ENCODE measurements around the gene ANKLE1.

The ANKLE1 gene, protein sequence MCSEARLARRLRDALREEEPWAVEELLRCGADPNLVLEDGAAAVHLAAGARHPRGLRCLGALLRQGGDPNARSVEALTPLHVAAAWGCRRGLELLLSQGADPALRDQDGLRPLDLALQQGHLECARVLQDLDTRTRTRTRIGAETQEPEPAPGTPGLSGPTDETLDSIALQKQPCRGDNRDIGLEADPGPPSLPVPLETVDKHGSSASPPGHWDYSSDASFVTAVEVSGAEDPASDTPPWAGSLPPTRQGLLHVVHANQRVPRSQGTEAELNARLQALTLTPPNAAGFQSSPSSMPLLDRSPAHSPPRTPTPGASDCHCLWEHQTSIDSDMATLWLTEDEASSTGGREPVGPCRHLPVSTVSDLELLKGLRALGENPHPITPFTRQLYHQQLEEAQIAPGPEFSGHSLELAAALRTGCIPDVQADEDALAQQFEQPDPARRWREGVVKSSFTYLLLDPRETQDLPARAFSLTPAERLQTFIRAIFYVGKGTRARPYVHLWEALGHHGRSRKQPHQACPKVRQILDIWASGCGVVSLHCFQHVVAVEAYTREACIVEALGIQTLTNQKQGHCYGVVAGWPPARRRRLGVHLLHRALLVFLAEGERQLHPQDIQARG

DNA sequence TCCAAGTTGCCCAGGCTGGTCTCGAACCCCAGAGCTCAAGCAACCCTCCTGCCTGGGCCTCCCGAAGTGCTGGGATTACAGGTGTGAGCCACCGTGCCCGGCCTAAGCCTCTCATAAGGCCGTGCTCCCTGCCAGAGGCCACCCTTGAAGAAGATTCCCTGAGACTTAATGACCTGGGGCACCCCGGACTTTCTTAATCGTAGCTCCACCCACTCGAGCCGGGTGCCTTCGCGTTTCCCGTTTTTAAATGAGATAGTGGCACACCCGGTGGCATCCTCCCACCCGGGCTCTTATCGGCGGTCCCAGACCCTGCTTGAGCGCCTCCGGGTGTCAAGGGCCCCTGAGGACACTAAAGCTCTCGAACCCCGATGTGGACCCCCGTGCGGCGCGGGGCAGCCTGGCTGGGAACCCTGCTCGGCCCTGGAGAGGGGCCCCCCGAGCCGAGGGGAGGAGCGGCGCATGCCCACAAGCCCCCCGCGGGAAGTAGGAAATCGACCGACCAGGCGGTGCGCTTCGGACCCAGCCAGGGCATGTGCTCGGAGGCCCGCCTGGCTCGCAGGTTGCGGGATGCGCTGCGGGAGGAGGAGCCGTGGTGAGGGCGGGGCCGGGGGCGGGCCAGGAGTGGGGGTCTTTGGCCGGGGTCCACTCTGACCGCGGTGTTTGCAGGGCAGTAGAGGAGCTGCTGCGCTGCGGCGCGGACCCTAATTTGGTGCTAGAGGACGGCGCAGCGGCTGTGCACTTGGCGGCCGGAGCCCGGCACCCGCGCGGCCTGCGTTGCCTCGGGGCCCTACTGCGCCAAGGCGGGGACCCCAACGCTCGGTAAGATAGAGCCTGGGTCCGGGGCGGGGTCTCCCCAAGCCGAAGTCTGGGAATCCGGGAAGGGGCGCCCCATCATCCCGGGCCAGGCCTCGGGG, at the start of gene ANKLE1:
Gene ANKLE1 (plus strand): TSS at position 511 of the 914 bp plus-strand sequence. CDS start 20 bp downstream, at position 531.
- peak in 1 of 2 experiments; percentile 19 for DNase-seq

GRCh38 chr19:17232258-17232657, 49.4 kb upstream of the ANKLE1 start:
- no peak for DNase-seq

- no peak for DNase-seq
These were observed 46.8 kb upstream of the ANKLE1 start for GRCh38 chr19:17234911-17235299.

DNA sequence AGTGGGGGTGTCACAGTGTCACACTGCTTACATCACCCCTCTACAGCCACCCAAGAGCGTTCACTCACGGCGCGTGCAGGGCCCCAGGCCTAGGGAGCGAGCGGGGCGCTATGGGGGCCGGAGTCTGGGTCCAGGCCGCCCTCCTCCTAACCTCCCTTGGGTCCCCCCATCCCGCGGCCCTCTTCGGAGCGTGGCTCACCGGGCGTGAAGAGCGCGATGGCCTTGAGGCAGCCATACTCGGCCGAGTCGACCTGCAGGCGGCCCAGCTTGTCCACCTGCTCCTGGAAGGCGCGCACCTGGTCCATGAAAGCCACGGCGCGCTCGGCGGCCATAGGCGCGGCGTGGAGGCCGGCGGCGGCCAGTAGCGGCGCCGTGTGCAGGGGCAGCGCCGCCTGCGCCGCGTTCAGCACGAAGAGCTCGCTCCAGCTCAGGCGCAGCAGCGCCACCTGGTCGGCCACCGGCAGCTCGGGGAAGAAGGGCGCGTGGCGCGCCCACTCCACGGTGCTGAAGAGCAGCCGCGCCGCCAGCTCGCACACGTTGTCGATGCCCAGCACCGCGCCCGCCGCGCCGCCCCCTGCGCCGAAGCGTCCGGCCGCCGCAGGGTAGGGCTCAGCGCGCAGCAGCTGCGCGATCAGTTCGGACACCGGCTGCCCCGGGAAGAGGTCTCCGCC, 46.3 kb upstream of the ANKLE1 start:
- DNase-seq: no peak

- no peak for DNase-seq
These were observed 45.5 kb upstream of the ANKLE1 start for GRCh38 chr19:17235971-17236777.

- DNase-seq: no peak
These were observed 44.7 kb upstream of the ANKLE1 start for GRCh38 chr19:17236811-17237543.

GRCh38 chr19:17237747-17238706, 43.7 kb upstream of the ANKLE1 start:
- DNase-seq: no peak

DNA sequence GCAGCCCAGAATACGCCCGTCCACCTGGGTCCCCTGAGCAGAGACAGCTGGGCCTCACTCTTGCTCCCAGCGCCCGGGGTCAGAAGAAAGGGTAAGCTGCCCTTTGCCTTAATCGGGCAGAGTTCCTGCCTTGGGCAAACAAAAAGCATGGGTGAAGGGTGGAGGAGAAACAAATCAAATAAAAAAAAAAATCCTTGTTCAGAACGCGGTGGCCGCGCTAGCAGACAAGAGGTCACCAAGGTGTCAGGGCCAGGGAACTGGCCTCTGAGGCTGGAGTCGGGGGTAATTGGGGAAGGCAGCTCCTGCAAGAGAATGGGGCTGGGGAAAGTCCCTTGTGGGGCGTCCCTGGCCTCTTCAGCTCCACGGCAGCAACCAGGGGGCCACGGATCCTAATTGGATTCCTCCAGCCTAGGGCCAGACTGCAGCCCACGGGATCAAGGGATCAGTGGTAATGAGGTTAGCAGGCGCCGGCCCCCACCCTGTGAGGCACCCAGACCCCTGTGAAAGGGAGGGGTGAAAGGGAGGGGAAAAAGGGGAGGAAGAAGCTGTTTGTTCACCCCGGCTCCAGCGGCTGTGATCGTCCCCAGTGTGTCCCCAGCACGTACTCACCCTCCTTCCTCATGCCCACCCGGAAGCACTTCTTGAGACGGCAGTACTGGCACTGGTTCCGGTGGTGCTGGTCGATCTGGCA, 41.5 kb upstream of the ANKLE1 start:
- DNase-seq: no peak

- DNase-seq: no peak
These were observed 40.8 kb upstream of the ANKLE1 start for GRCh38 chr19:17240826-17241399.

DNA sequence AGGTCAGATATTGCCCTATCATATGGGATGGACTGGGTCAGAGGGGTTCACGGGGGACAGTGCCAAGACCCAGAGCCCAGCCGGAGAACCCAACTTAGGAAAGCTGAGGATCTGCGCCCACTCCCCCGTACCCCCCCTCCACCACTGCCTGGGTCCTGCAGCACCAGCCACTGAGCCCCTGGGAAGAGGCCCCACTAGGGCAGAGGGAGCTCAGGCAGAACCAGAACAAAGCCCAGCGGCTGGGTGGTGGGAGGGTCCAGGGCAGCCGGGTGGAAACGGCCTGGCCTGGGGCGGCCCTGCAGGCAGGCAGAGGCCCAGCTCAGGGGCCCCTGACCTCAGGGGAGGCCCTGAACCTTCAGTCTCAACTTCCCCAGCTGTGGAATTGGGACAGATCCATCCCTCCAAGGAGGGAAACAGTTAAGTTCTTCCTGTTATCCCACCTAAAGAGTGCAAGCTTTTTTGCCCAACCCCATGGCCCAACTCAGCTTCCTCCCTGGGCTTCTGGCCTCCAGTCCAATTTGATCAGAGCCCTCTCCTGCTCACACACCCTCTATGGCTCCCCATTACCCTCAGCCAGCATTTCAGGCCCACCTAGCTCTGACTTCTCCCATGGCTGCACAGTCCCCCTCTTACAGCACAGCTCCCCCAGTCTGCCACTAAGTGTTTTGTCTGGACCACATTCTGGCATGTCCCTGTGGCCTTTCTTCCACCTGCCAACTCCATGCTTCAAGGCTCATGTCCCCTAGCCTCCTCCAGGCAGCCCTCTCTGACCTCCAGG, 39.1 kb upstream of the ANKLE1 start:
- no peak for DNase-seq

DNA sequence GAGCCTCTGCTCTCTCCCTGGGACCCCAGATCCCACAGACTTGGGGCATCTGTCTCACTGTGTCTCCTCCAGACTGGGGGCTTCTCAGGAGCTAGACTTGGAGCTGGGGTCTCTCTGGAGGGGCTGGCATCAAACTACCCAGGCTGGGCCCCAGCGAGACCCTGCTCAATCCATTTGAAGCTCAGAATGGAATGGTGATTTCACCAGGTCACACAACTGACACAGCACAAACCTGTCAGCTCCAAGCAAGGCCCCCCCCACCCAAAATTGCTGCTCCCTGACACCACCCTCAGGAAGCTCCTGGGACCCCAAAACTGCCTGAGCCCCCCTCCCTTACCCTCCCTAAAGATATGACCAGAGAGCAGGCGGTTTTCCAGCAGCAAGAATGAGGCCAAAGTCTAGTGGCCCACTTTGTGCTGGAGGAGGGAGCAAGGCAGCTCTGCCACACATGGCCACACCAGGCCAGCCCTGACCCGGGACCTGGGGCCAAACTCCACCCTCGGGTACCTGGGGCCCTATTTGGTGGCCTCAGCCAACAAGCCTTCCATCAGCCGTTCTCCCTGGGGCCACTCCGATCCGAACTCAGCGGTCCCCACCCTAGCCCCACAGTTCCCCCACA, 38.4 kb upstream of the ANKLE1 start:
- DNase-seq: no peak

GRCh38 chr19:17243830-17244617, 37.7 kb upstream of the ANKLE1 start:
- DNase-seq: no peak

DNA sequence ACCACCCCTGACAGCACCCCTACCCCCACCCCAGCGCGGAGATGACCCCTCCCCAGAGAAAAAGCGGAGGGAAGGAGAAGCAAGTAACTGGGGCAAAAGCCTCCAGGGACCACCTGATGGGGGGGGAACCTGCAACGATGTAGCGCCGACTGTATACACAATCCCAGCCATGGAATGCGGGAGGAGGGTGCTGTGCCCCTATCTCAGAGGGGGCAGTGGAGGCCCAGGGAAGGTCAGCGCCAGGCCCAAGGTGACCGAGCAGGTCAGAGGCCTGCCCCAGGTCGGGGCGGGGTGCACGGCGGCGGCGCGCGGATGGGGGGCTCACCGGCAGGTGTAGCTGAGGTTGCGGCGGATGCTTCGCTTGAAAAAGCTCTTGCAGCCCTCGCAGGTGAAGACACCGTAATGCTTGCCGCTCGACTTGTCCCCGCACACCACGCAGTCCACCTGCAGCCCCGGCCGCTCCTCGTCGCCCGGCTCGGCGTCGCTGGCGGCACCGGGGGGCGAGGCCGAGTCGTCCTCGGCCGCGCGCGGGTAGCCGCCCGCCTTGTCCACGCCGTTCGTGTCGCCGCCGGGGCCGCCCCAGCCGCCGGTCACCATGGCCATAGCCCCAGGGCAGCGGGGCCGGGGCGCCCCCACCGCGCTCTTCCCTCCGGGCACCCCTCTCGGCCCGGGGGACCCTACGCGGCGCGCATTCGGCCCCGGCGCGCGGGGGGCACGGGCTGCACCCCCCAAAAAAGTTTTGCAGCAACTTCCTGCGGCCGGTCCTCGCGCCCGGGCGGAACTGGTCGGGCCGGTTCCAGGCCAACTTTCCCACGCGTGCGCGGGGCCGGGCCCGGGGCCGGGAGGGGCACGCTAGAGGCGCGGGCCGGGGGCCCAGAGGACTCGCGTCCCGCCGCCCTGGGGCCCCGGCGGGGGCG, 36.8 kb upstream of the ANKLE1 start:
- DNase-seq: no peak

GRCh38 chr19:17245535-17245984, 36.1 kb upstream of the ANKLE1 start, which contains the start of gene NR2F6:
Gene NR2F6 (minus strand): TSS chr19:17245919. CDS start chr19:17245220, 699 bp downstream.
- peak in 1 of 2 experiments; percentile 21 for DNase-seq

GRCh38 chr19:17246681-17247425, 34.8 kb upstream of the ANKLE1 start:
- peak in 1 of 2 experiments; percentile 63 for DNase-seq
